ENCODE results near the gene LMNTD1. TPM values are rescaled to one million over a fixed set of nuclear protein-coding genes. Genes with fewer than 3 reads are reported as not detected.

LMNTD1 gene
- polyA plus RNA-seq, 1 of the 3 experiments (the other 2 are of a cell fraction): 0.20 TPM

DNA sequence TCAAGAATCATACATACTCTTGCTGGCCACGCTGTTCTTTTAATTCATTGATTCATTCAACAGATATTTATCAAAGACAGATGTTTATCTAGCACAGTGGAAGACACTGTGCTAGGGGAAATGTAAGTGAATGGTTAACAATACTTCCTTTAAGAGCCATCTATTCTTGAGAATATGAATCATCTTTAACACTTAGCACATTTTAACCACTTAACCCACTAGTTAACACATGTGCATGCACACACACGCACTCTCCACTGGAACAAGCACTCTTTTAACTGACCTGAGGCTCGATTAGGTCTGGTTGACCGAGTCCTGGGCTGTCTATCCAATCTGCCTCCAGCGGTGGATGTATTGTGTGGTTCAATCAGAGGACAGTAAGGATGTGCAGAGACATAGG, 34.6 kb downstream of the LMNTD1 start:
- H3K9me2 ChIP-seq: no peaks in the 10 kb centered on the region
- no peaks in the 10 kb centered on the region for H3K36me3 ChIP-seq (replicated peaks in 1 of 2; ENCODE audit: control insufficient read depth in 1 of 2, insufficient read depth in 2 of 2, low read length in 1 of 2)
- POLR2A ChIA-PET: no interaction called here
- H4K20me1 ChIP-seq (ENCODE audit: insufficient read depth): no peaks in the 10 kb centered on the region
- peaks cover 0 to 10% of the 10 kb centered on the region in 2 experiments; a peak in 2 of 4 replicates for H3K4me1 ChIP-seq (ENCODE audit: control insufficient read depth in 1 of 2, insufficient read depth in 2 of 2, low read depth in 1 of 2, low read length in 1 of 2)
- no peaks in the 10 kb centered on the region for H3F3A ChIP-seq (replicated peaks; ENCODE audit: insufficient read depth)
- WGBS (ENCODE audit: low lambda C conversion rate): 52% methylated on average over 5 of the region's 5 CpGs
- H2AFZ ChIP-seq (ENCODE audit: low read depth): peak overlapping the region; percentile 20; the same call in 1 of the 2 replicates
- no peaks in the 10 kb centered on the region for H3K9me3 ChIP-seq
- no peaks in the 10 kb centered on the region for H3K27me3 ChIP-seq (ENCODE audit: insufficient read depth)
- H3K4me3 ChIP-seq (ENCODE audit: low read depth in 2 of 2, low read length in 1 of 2): no peak overlapping the region
- peak overlapping the region in 1 of 2 experiments; percentile 63; a peak in 1 of 4 replicates for H3K27ac ChIP-seq (ENCODE audit: low read depth in 2 of 2, low read length in 1 of 2)
- no peaks in the 10 kb centered on the region for H3K79me2 ChIP-seq (ENCODE audit: insufficient read depth)
- TF ChIP-seq POLR2AphosphoS5 (IDR thresholded peaks at IDR 0.05; ENCODE audit: low read depth, low read length) (peak; percentile 24; the same call in 1 of the 2 replicates), ELF1 (IDR thresholded peaks at IDR 0.05) (no peak), SMC3 (IDR thresholded peaks at IDR 0.05; ENCODE audit: low read depth, low read length) (no peak), FOSL2 (IDR thresholded peaks at IDR 0.05; ENCODE audit: borderline replicate concordance, low read depth) (peak; percentile 66), TEAD4 (IDR thresholded peaks at IDR 0.05; ENCODE audit: borderline replicate concordance, insufficient read depth) (peak; percentile 35; the same call in 1 of the 2 replicates), EP300 (IDR thresholded peaks at IDR 0.05; ENCODE audit: borderline replicate concordance in 1 of 2, low read depth in 1 of 2, low read length in 1 of 2) (peak in 1 of 2 experiments; percentile 53; a peak in 1 of 4 replicates), REST (IDR thresholded peaks at IDR 0.05; ENCODE audit: low read depth, low read length) (no peak), TAF1 (IDR thresholded peaks at IDR 0.05; ENCODE audit: borderline replicate concordance, low read depth, low read length) (no peak), SIN3A (IDR thresholded peaks at IDR 0.05; ENCODE audit: borderline replicate concordance, low read depth, low read length) (no peak), USF2 (IDR thresholded peaks at IDR 0.05; ENCODE audit: borderline replicate concordance, low read depth, low read length) (no peak), TCF12 (IDR thresholded peaks at IDR 0.05) (peak; percentile 94), GABPA (IDR thresholded peaks at IDR 0.05; ENCODE audit: low read depth) (no peak), JUND (IDR thresholded peaks at IDR 0.05) (peak; percentile 59), NRF1 (IDR thresholded peaks at IDR 0.05; ENCODE audit: low read depth, low read length) (no peak), ZBTB33 (IDR thresholded peaks at IDR 0.05; ENCODE audit: borderline replicate concordance, low read depth) (no peak)
- TF ChIP-seq, protein P1, sequence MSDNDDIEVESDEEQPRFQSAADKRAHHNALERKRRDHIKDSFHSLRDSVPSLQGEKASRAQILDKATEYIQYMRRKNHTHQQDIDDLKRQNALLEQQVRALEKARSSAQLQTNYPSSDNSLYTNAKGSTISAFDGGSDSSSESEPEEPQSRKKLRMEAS (IDR thresholded peaks at IDR 0.05; ENCODE audit: low read depth): peak; percentile 31; the same call in 1 of the 2 replicates
- TF ChIP-seq, protein P2, sequence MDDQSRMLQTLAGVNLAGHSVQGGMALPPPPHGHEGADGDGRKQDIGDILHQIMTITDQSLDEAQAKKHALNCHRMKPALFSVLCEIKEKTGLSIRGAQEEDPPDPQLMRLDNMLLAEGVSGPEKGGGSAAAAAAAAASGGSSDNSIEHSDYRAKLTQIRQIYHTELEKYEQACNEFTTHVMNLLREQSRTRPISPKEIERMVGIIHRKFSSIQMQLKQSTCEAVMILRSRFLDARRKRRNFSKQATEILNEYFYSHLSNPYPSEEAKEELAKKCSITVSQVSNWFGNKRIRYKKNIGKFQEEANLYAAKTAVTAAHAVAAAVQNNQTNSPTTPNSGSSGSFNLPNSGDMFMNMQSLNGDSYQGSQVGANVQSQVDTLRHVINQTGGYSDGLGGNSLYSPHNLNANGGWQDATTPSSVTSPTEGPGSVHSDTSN (IDR thresholded peaks at IDR 0.05): peak; percentile 61
- peak overlapping the region; percentile 29; the same call in 1 of the 2 replicates for H3K4me2 ChIP-seq
- CTCF ChIA-PET: no interaction called here
- H3K9ac ChIP-seq: no peak overlapping the region
- DNase-seq: no peak
